GM19463 (cell line): ENCODE measurements around the gene LZTS2.
A peak's percentile ranks its signal among the peaks of the same experiment; 100 is the strongest.

Experiments used
- ATAC-seq: cut with Tn5 transposase; IDR thresholded peaks from one replicate; pipeline ENCODE4 v1.9.1; 2021; ENCODE audit warnings: mild to moderate bottlenecking, moderate library complexity; ENCODE audit not compliant: unreplicated experiment

The LZTS2 gene

DNA sequence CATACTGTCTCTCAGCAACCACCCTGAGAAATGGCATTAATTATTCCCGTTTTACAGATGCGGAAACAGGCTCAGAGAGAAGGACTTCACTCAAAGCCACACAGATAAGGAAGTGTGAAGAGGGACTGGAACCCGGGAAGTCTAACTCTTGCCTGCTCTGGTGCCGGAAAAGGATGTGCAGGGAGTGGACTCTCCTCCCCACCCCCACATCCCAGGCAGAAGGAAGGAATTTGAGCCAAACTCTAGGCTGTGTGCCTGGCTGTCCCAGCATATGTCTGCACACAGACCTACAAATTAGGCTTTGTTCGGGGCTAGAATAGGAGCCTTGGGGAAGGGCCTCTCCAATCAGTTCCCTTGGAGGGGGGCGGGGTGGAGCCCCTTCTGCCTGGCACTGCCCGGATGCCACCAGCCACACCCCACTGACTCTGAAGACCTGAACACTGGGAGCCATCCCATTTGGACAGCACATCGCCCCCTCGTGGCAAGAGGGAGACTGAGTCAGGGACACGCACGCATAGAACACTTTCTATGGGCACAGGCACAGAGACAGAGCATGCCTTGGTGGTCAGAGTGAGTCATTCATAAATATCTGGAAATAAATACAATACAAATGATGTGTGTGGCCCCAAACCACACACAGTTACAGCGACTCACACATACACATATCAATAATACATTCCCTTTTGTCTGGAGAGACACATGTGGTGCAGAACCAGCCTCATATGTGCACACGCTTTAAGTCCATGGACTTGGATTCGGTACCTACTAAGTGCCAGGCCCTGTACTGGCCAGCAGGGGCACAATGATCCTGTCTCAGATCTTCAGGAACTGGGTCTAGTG, 13.1 kb downstream of the LZTS2 start:
- peak; percentile 86 for ATAC-seq

DNA sequence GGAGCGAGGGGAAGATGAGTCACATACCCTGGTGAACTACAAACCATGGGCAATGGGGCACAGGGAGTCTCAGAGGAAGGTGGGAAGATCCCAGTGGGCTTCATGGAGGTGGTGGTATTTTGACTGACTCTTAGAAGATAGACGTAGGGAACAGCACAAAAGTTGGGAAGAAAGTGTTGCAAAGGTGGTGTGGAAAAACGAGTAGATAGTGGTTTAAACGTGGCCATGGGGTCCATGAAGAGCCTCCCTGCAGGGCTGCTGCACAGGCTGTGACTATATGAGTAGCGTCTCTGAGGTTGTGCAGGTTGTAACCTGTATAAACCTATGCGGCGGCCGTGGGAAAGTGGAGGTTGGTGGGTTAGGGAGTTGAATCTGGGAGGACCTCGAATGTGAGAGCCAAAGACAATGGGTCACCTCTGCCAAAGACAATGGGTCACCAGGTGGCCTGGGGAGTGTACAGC, 13.8 kb downstream of the LZTS2 start:
- ATAC-seq: no peak

DNA sequence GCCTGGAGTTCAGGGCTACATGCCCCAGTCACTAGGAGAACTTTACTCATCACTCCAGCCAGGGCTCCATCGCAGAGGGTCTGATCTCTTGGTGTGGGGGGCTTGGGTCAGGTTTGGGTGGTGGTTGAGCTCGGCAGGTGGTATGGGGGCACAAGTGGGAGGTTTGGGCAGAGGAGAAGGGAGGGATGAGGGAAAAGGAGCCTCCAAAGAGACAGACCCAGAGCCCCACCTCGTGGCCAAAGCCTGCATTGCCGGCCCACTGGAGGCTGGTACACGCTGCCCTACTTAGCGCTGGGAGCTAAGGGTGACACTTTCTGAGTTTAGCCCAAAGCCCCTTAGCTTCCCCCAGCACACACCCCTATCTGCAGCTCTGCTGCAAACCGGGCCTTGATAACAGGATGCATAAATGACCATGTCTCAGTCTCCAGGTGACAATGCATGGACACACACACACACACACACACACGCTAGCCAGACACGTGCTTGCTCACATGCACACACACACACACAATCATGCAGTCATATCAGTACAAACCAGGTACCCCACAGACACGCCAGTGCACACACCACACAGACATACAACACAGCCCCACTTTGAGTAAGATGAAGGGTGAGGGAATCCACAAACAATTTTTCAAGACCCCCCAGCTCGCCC, 14.7 kb downstream of the LZTS2 start:
- ATAC-seq: no peak

DNA sequence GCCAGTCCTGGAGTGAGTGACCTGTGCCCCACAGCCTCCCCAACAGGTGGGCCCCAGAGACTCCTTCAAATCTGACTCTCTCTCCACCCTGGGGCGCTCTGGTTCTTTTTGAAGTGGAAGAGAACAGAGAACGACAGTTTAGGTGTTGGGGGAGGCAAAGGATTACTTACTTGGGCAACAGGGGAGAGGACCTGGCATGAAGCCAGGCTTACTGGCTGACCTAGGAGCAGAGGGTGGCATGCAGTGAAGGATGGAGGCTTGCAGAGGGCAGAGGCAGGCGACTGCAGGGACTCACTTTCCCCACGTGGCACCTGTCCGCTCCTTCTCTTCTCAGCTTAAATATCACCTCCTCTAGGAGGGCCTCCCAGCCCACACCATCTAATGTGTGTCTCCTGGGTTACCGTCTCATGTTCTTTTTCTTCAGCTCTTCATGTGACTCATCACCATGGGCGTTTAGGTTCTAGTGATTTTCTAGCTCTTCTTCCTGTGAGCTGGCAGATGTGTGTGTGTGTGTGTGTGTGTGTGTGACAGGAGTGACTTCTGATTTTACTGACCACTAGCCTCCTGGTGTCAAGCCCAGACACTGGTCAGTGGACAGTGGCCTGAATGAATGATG, 15.5 kb downstream of the LZTS2 start:
- no peak for ATAC-seq

DNA sequence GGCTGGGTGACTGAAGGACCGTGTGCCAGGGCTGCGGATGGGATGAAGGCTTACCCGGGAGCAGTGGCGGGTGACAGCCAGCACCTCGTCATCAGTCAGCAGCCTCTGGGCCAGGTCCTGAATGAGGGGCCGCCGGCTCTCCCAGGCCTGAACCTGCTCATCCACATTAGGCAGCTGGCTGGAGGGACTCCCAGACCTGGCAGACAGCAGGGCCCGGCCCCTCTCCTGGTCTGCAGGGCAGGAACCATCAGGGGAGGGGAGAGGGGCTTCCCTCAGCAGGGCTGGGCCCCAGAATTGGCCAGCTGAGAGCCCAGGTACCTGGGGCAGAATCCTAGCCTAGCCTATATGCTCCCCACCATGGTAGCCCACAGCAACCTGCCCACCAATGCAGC, 16.0 kb downstream of the LZTS2 start:
- no peak for ATAC-seq

DNA sequence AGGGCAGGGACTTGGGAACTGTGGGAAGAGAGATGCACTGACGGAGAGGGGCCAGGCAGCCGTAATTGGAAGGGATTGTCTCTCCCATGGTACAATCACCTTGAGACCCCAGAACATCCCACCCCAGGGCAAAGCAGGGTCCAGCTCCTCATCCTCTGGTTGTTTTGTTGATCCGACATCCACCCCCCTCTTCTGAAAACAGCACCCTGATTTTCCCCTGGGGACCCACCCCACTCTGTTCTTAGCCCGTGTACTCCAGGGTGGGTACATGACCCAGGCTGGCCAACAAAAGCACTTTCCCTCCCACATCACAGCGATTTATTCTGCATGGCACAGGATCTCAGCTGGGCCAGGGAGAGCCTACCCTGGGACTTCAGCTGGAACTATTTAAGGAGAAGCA, 17.2 kb downstream of the LZTS2 start:
- ATAC-seq: no peak

DNA sequence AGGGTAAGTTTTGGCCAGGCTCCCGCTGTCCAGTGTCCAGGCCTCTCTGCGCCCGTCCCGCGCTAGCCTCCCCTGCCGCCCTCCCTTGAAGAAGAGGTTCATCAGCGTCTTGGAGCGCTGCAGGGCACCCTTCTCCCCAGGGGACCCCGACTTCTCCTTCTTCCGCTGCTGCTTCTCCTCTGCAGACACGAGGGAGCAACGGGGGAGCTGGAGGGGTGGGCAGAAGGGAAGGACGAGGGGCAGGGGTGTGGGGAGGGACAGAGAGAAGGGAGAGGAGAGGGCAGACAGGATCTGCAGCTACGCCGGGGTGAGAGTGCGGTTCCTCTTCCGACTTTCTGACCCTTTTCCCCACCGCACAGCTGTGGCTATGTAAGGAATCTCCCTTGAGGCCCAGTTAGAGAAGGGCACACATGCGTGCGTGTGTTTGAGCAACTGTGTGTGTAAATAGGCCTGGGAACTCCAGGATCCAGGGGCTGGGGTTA, 18.6 kb downstream of the LZTS2 start:
- no peak for ATAC-seq

DNA sequence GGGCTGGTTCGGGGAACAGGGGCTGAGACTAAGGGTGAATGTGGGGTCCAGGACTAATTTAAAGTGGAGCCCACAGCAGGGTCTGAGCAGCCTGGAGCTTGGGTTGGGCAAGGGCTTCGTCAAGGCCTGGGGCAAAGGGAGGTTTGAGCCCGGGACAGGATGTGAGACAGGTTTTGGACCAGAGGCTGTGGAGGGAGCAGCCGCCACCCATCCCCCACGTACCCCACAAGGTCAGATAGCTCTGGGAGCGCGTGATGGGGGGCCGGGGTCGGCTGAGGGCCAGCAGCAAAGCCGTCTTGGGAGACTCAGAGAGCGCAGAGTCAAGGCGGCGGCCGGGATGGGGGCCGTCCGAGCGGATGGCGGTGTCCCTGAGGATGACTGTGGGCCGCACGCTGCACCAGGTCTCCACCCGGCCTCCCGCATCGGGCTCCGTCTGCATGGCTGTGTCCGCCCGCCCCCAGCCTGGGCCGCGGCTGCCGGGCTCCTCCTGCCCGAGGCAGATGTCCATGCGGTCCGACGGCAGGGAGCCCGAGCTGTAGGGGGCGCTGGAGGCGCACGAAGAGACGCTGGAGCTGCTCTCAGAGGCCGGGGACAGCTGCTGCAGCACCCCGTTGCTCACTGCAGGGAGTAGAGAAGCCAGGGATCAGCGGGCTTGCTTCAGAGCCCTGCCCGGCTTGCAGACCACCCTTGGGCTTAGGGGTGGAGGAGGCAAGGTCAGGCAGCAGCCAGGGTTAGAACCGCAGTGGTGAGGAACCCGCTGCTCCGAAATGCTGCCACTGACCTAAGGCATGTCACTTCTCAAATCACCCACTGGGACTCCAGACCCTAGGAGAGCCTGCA, 19.2 kb downstream of the LZTS2 start:
- peak; percentile 71 for ATAC-seq

DNA sequence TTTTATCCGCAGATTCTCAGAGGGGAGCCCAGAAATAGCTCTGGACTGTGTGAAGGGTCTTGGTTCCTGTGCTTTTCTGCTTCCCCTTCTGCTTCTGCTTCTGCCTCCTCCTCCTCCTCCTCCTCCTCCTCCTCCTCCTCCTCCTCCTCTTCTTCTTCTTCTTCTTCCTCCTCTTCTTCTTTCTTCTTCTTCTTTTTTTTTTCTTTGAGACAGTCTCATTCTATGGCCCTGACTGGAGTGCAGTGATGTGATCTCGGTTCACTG, 19.8 kb downstream of the LZTS2 start:
- no peak for ATAC-seq

DNA sequence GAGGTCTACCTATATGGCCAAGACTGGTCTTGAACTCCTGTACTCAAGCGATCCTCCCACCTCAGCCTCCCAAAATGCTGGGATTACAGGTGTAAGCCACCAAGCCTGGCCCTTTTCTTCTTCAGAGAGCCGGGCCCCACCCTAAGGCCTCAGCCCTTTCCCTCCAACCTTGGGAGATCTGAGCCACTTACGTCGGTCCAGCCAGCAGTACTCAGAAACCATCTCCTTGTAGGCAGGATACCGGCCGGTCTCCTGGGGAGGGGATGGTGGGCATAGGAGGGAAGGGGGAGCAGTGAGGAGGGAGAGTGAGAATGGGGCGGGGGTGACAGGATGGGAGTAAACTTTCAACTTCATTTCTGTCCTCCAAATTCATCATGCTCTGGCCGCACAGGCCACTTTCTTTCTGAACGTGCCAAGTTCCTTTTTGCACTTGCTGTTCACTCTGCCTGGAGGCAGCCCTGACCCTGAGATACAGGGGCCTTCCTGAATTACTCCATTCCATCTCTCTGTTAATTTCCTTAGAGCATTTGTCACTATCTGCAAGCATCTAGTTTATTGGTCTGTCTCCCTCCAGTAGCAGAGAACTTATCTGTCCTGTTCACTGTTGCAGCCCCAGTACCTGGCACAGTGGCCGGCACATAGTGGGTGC, 20.9 kb downstream of the LZTS2 start:
- no peak for ATAC-seq

DNA sequence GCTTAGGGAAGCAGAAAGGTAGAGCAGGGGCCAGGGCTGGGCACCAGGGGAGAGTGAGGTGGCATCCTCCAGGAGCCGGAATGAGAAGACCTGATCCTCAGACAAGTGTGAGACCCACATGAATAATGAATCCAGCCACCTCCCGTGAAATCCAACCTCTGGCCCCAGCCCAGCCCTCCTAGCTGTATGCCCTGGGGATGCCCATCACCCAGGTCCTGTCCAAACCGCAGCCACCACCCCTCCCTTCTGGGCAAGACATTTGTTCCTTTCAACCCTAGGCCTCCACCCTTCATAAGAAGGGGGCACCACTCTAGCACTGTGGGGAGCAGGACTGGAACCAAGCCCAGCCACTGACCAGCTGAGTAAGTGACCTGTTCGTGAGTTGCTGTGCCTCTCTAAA, 21.6 kb downstream of the LZTS2 start:
- no peak for ATAC-seq

DNA sequence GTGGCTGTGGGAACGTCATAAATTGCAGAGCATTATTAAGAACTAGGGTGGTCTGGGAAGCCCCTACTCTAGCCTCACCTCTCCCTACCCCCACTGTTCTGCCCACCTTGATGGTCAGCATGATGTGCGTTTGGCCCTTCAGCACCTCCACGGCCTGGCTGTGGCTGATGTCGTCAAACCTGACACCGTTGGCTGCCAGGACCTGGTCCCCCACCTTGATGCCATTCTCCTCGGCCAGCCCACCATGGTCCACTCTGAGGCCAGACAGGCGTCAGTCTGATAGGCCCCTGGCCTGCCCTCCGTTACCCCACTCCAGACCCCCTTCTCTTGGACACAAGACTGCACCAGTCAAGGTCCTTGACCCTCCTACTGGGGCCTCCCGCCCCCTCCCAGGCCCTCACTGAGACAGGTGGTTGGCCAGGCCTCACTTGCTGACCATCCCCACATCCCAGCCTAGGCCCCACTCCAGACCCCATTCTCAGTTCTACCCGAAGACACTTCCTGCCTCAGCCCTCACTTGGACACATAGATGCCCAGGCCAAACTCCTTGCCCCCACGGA, 22.2 kb downstream of the LZTS2 start:
- no peak for ATAC-seq

DNA sequence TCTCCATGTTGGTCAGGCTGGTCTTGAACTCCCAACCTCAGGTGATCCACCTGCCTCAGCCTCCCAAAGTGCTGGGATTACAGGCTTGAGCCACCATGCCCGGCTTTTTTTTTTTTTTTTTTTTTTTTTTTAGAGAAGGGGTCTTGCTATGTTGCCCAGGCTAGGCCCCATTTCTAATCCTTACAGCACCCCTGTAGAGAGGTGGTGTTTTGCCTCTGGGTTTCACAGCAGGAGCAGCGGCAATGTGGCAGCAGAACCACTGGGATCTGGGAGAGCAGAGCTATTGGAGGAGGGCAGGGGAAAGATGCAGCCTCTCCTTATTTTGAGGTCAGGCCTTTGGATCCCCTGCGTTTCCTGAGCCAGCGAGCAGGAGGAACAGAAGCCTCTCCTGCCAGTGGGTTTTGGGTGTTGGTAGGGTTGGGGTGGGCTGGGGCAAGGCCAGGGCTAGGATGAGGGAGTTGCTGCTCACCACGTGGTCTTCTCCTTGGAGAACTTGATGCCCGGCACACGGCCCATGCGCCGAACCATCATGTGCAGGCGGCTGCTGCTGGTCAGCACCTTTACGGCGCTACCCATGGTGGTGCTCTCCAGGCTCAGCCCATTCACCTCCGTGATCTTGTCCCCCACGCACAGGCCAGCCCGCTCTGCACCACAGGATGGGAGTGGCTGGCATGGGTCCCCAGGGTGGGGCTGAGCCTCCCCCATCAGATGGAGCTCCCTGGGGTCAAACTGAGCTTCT, 23.5 kb downstream of the LZTS2 start:
- ATAC-seq: no peak

DNA sequence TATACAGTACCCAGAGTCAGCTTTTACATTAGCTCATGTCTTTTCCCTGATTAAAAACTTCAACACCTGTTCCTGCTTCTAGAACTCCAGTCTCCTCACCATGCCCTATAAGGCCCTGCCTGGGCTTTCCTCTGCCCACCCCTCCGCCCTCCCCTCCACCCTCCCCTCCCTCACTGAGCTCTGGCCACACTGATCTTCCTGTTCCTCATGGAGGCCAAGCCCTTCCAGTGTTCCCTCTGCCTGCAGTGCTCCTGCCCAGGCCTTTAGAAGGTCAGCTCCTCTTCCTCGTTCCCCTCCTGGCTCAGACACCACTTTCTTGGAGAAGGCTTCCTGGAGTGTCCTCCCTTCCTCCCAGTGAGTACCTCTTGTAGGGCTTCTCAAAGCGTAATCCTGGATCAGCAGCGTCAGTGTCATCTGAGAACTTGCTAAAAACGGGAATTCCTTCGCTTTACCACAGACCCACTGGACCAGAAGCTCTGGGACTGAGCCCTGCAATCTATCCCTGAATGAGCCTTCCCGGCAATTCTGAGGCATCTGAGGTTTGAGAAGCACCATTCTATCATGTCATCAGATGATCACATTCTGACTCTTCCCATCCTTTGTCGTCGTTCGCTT, 27.6 kb downstream of the LZTS2 start:
- no peak for ATAC-seq

DNA sequence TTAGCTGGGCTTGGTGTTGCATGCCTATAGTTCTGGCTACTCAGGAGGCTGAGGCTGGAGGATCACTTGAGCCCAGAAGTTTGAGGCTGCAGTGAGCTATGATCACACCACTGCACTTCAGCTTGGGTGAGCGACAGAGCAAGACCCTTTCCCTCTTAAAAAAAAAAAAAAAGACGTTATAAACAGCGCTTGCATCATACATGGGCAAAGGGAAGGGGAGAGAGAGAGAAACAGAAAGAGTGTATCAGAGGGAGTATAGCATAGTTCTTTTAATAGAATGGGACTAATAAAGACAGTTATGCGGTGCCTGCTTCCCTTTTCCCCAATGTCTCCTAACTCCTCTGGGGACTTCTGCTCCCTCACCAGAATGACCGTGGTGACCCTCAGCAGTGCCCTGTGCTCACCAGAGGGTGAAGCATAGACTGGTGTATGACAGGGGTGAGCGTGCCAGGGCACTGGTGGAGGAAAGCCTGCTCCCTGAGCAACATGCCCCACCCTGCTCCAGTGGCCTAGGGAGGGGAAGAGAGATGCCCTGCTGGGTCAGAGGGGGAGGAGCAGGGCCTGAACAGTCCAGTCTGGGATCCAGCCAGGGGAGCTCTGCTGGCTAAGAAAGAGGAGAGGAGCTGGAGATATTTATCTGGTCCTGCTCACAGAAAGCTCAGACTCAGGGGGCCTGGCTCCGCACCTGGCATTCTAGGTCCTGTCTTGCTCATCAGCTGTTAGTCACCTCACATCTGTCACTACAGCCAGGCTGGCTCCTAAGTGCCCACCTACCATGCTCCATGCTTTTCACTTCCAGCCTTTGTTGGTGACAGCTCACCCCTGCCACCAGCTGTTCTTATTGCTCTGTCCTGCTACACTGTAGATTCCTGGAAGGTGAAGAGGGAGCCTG, 29.1 kb downstream of the LZTS2 start:
- ATAC-seq: no peak

DNA sequence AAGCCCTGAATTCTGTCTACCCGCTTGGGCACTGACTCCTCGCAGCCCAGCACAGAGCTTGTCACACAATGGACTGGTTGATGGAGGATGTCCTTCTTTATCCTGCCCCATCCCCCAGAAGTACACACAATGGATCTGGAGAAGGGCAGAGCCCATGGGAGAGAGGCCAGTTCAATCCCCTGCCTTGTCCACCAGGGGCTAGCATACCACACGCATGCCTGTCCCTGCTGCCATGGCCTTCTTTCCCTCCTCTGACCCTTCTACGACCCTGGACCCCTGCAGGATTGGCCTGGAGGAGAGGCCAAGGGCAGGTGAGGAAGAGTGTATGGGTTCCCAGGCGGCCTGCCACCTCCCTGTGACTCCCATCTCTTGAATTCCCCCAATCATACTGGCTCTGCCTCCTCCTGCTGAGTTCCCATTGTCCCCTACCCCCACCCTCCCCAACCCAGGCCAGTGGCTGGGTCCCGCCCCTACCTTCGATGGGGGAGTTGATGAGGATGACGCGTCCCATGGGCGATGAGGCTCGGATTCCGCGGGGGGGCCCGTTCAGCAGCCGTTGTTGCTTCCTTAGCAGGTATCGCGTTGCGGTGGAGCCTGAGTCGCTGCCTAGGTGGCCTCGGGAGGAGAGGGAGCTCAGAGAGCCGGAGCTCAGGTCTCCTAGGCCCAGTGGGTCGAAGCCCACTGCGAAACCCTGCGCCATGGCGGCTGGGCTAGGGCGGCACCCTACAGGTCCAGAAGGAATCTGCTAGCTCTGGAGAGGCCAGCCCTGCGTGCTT, 30.1 kb downstream of the LZTS2 start:
- no peak for ATAC-seq

DNA sequence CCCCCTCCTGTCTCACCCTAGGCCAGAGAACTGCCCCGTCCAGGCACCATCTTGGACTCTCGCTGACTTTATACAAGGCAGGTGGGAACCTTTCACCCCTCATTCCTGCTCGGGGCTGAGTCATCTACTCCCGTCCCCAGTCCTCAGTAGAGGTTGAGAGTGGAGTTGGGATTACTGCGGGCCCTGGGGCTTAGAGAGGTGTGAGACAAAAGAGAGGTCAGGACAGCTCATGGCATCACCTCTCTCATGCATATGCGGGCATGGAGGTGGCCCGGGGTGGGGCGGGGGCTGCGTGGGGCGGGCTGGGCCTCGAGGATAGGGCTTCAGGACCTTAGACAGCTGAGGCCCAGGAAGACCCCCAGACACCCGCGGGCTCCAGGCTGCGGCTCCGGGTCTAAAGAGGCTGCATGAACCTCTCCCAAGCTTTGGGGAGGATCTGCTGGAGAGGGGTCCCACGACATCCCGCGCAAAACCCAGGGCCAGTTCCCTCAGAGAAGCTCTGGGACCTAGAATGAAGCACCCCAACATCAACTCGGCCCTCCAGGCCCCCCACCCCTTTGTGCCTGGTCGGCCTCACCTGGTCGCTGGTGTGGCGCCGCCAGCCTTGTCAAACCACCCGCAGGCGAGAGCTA, 31.0 kb downstream of the LZTS2 start:
- no peak for ATAC-seq
